Right ventricle myocardium inferior (tissue), 1 donor: ENCODE data around the gene ORC4. TPM values are rescaled to one million over a fixed set of nuclear protein-coding genes. Genes with fewer than 3 reads are reported as not detected.
"Not testable (repeated sequence)": the region's sequence is repeated elsewhere in the genome, so short reads cannot be mapped to it uniquely, and the experiment has no call there.

Experiments used
- ATAC-seq: fragments of 200-7000 bp; cut with Tn5 transposase; one replicate; pipeline ENCODE4 v1.9.1; 2020; ENCODE audit warnings: mild to moderate bottlenecking, moderate library complexity
- DNase-seq: peaks from one replicate; pipeline ENCODE4 v3.0.0; 2021; ENCODE audit errors: missing footprints
- intact Hi-C: fragments of 100-400 bp; cut with DNase I; formaldehyde crosslinking; loops from one replicate; pipeline ENCODE4 v1.11.0; 2022
- total RNA-seq: library from RNA; stranded (reverse); fragmentation: NEBNext Ultra II Directional; extraction: Animal tissue kit (Norgen Biotek cat#: 25700); gene quantifications from one replicate; pipeline ENCODE4 v1.2.1, GENCODE V29; 2021
- donor health status: DM: no; HTN: yes; CAD: no; lungs with severe emphysema.

ORC4 gene
- total RNA-seq, 1 donor from 2014 or later = 46.8 TPM

- intact Hi-C loops = loop anchor here (5.0 to 10.0 kb wide), 2 partner anchors 180 to 622 kb away; partner anchors contain the start of gene EPC2
- ATAC-seq (no peak), DNase-seq (no peak)
Observed at GRCh38 chr2:148022351-148022750, 1.8 kb upstream of the ORC4 start.

- intact Hi-C loops = loop anchor here (5.0 to 10.0 kb wide), 2 partner anchors 180 to 623 kb away; partner anchors contain the start of gene EPC2
- DNase-seq (no peak), ATAC-seq (no peak)
Observed at GRCh38 chr2:148021886-148022285, 1.3 kb upstream of the ORC4 start.

- DNase-seq (peak; percentile 63), ATAC-seq (peak; percentile 20)
- intact Hi-C loops = loop anchor here (5.0 to 10.0 kb wide), 2 partner anchors 179 to 624 kb away; partner anchors contain the start of gene EPC2
Observed at GRCh38 chr2:148021059-148021861, 723 bp upstream of the ORC4 start, which contains the start of gene MBD5. Gene MBD5 (plus strand): TSS chr2:148021091.

- ATAC-seq (no peak), DNase-seq (no peak)
- intact Hi-C loops = no loop called here
Observed at GRCh38 chr2:148014616-148015015, 5.9 kb downstream of the ORC4 start.

- ATAC-seq (no peak), DNase-seq (no peak)
- intact Hi-C loops = no loop called here
Observed at GRCh38 chr2:148013876-148014275, 6.7 kb downstream of the ORC4 start.

- ATAC-seq, DNase-seq, intact Hi-C loops: not testable (repeated sequence)
Observed at GRCh38 chr2:148008411-148008810, 12.1 kb downstream of the ORC4 start.

- ATAC-seq (no peak), DNase-seq (no peak)
- intact Hi-C loops = no loop called here
Observed at GRCh38 chr2:148007219-148007900, 13.2 kb downstream of the ORC4 start.

GRCh38 chr2:148006249-148007007 is 14.1 kb downstream of the ORC4 start:
- intact Hi-C loops = no loop called here
- DNase-seq (no peak), ATAC-seq (no peak)

- intact Hi-C loops, ATAC-seq, DNase-seq: not testable (repeated sequence)
Observed at GRCh38 chr2:148002420-148002819, 18.1 kb downstream of the ORC4 start.

- DNase-seq (no peak), ATAC-seq (no peak)
- intact Hi-C loops = no loop called here
Observed at GRCh38 chr2:148000095-148000494, 20.4 kb downstream of the ORC4 start.

- intact Hi-C loops = no loop called here
- DNase-seq (no peak), ATAC-seq (no peak)
Observed at GRCh38 chr2:147999126-147999525, 21.4 kb downstream of the ORC4 start.

GRCh38 chr2:147998203-147998602 is 22.3 kb downstream of the ORC4 start:
- intact Hi-C loops = no loop called here
- ATAC-seq (no peak), DNase-seq (no peak)

GRCh38 chr2:147996828-147997227 is 23.7 kb downstream of the ORC4 start:
- DNase-seq (no peak), ATAC-seq (no peak)
- intact Hi-C loops = no loop called here

- ATAC-seq, DNase-seq, intact Hi-C loops: not testable (repeated sequence)
Observed at GRCh38 chr2:147994965-147995364, 25.6 kb downstream of the ORC4 start.

GRCh38 chr2:147989809-147990403 is 30.6 kb downstream of the ORC4 start:
- intact Hi-C loops = loop anchor here (2.0 kb wide), 1 partner anchor 519 kb away; no protein-coding TSS in a partner anchor
- no peak for DNase-seq
- ATAC-seq = no peak

GRCh38 chr2:147989102-147989501 is 31.4 kb downstream of the ORC4 start:
- DNase-seq = no peak

GRCh38 chr2:147980940-147981528 is 39.5 kb downstream of the ORC4 start:
- intact Hi-C loops = no loop called here
- no peak for DNase-seq
- no peak for ATAC-seq

More at GRCh38 chr2:147989102-147989501, 31.4 kb downstream of the ORC4 start:
- intact Hi-C loops = no loop called here
- no peak for ATAC-seq

GRCh38 chr2:147977679-147978078 is 42.9 kb downstream of the ORC4 start:
- ATAC-seq = no peak

More at GRCh38 chr2:147977679-147978078, 42.9 kb downstream of the ORC4 start:
- intact Hi-C loops = no loop called here
- DNase-seq = no peak
